Neuron (in vitro differentiated cells): ENCODE data around the gene ATL2.
"Not testable (repeated sequence)": the region's sequence is repeated elsewhere in the genome, so short reads cannot be mapped to it uniquely, and the experiment has no call there.

Experiments used
- H2AFZ ChIP-seq: one replicate; pipeline ENCODE4 v1.6.1; 2013; ENCODE audit warnings: low read depth, mild to moderate bottlenecking, inconsistent platforms, low read length, moderate library complexity
- H3K27me3 ChIP-seq: one replicate; pipeline ENCODE4 v1.6.1; 2013; ENCODE audit warnings: low read length; ENCODE audit not compliant: insufficient read depth
- H3K36me3 ChIP-seq: one replicate; pipeline ENCODE4 v1.6.1; 2013; ENCODE audit warnings: low read length; ENCODE audit not compliant: insufficient read depth
- H3K4me1 ChIP-seq: one replicate; pipeline ENCODE4 v1.6.1; 2013; ENCODE audit warnings: low read length; ENCODE audit not compliant: insufficient read depth
- H3K4me3 ChIP-seq: 2 replicates; pipeline ENCODE4 v1.5.1; 2013; ENCODE audit warnings: mild to moderate bottlenecking, low read length, moderate library complexity
- H3K9me3 ChIP-seq: one replicate; pipeline ENCODE4 v1.6.1; 2013; ENCODE audit warnings: low read length

ATL2 gene

DNA sequence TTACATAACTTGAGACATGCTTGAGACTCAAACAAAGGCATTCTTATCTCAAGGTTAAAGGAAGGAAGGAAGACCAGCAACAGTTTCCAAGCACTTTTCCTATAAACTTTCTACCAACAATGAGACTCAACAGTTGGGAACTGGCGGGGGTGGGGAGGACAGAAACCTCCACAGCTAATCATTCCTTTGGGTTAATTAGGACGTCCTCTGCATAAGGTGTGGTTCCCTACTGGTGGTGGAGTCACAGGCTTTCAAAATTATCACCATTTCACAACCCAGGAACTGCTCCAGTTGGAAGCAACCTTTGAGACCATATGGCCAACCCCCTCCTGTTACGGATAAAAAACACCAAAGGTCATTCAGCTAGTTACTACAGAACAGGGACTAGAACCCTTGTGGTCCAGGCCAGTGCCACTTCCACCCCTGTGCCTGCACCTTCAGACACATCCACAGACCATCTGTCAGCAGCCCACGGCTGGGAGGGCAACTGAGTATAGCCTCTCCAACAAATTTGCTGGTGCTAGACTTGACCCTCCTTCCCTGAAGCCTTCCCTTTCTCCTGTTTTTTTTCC is 30.1 kb upstream of the ATL2 start:
- Histone ChIP-seq H3K27me3 (no peaks in the 10 kb centered on the region), H3K36me3 (no peaks in the 10 kb centered on the region), H2AFZ (no peak overlapping the region), H3K4me1 (peaks cover 8% of the 10 kb centered on the region), H3K4me3 (no peak overlapping the region), H3K9me3 (no peaks in the 10 kb centered on the region)

DNA sequence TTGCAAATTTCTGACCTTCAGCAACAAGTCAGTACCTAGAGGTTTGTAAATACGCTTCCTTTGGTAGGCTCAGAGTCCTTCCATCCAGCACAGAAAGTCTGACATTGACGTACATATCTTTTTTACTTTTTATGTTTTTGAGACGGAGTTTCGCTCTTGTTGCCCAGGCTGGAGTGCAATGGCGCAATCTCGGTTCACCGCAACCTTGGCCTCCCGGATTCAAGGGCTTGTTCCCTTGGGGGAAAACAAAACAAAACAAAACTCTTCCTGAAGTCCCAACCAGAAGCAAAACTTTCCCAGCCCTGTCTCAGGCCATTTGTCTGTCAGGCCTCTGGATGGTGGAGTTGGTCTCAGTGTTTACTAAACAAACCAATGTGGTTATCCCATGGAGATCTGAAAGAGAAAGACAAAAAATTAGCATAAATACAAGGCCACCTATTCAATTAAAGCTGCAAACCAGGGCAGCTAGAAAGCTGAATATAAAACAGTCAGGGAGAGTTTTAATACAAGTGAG is 29.6 kb upstream of the ATL2 start:
- Histone ChIP-seq H3K4me3 (no peak overlapping the region), H3K4me1 (peaks cover 8% of the 10 kb centered on the region), H2AFZ (no peak overlapping the region), H3K9me3 (no peaks in the 10 kb centered on the region), H3K27me3 (no peaks in the 10 kb centered on the region), H3K36me3 (no peaks in the 10 kb centered on the region)

DNA sequence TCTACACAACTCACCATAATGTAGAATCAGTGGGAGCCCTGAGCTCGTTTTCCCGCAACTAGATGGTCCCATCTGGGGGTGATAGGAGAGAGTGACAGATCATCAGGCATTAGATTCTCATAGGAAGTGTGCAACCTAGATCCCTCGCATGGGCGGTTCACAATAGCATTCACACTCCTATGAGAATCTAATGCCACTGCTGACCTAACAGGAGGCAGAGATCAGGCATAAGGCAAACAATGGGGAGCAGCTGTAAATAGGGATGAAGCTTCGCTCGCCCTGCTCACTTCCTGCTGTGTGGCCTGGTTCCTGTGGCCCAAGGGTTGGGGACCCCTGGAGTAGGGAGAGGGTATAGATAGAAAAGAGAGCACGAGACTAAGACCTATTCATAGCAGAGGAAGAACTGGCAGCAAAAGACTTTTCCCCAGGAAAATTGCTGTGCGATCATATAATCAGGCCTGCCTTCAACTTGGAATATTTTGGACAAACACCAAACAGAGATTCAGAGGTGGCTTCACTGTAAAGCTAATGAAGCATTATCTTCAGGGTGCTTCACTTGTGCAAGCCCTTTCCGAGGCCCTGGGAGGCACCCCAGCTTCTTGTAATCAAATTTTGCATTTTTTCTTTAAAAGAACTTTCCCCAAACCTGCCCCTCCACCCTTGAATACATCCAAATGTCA is 29.0 kb upstream of the ATL2 start:
- H3K9me3 ChIP-seq: no peaks in the 10 kb centered on the region
- no peak overlapping the region for H3K4me3 ChIP-seq
- peaks cover 8% of the 10 kb centered on the region for H3K4me1 ChIP-seq
- H3K27me3 ChIP-seq: no peaks in the 10 kb centered on the region
- H2AFZ ChIP-seq: no peak overlapping the region
- H3K36me3 ChIP-seq: no peaks in the 10 kb centered on the region

DNA sequence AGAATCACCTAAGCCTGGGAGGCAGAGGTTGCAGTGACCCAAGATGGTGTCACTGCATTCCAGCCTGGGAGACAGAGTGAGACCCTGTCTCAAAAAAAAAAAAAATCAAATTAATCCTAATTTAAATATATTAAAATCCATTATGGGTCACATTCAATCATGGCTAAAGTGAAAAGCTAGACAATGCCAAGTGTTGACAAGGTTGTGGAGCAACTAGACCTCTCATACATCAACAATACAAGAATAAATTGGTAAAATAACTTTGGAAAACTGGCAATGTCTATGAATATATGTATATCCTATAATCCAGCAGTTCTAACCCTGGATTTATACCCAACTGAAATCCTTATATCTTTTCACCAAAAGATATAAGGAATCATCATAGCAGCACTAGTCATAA is 23.4 kb upstream of the ATL2 start:
- Histone ChIP-seq H3K4me1 (no peaks in the 10 kb centered on the region), H3K9me3 (no peaks in the 10 kb centered on the region), H2AFZ (no peak overlapping the region), H3K27me3 (no peaks in the 10 kb centered on the region), H3K36me3 (no peaks in the 10 kb centered on the region), H3K4me3 (no peak overlapping the region)

DNA sequence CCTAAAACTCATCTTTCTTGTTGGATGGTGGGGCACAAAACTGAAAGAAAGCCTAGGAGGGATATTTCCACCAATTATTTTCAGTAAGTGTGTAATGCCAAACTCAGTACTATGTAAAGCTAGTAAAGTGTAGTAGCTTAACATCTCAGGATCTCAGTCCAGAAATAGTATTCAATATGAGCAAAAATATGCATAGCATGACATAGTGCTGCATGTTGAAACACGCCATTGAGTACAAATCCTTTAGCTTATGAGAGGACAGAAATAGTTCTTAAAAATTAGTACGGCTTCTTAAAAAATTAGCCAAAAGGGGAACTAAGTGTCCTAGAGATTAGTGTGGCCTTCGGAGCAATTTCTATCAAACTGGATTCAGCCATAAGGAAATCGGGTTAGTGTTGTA is 21.7 kb upstream of the ATL2 start:
- no peak overlapping the region for H2AFZ ChIP-seq
- no peaks in the 10 kb centered on the region for H3K27me3 ChIP-seq
- H3K4me3 ChIP-seq: no peak overlapping the region
- no peaks in the 10 kb centered on the region for H3K4me1 ChIP-seq
- no peaks in the 10 kb centered on the region for H3K9me3 ChIP-seq
- H3K36me3 ChIP-seq: no peaks in the 10 kb centered on the region

DNA sequence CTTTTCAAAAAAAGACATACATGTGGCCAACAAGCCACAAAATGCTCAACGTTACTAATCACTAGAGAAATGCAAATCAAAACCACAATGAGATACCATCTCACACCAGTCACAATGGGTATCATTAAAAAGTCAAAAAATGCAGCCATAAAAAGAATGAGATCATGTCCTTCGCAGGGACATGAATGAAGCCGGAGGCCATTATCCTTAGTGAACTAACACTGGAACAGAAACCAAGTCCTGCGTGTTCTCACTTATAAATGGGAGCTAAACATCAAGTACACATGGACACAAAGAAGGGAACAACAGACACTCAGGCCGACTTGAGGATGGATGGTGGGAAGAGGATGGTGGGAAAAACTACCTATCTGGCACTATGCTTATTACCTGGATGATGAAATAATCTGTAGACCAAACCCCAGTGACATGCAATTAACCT is 17.8 kb upstream of the ATL2 start:
- Histone ChIP-seq H3K27me3 (no peaks in the 10 kb centered on the region), H3K4me1 (no peaks in the 10 kb centered on the region), H2AFZ (no peak overlapping the region), H3K9me3 (no peaks in the 10 kb centered on the region), H3K36me3 (no peaks in the 10 kb centered on the region), H3K4me3 (no peak overlapping the region)

DNA sequence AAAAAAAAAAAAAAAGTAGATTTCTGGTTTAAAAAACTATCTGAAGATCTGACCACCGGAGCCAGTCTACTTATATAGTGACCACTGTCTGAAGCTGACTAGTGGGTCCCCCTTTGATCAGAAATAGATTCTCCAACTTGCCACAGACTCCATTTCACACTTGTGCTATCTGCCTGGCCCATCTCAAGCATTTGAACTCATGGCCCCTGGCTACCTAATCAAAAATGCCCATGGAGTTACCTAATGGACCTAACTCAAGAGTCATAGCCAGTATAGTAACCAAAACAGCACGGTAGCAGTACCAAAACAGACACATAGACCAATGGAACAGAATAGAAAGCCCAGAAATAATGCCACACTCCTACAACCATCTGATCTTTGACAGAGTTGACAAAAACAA is 17.0 kb upstream of the ATL2 start:
- Histone ChIP-seq H2AFZ (no peak overlapping the region), H3K36me3 (no peaks in the 10 kb centered on the region), H3K4me1 (no peaks in the 10 kb centered on the region), H3K9me3 (no peaks in the 10 kb centered on the region), H3K27me3 (no peaks in the 10 kb centered on the region), H3K4me3 (no peak overlapping the region)

DNA sequence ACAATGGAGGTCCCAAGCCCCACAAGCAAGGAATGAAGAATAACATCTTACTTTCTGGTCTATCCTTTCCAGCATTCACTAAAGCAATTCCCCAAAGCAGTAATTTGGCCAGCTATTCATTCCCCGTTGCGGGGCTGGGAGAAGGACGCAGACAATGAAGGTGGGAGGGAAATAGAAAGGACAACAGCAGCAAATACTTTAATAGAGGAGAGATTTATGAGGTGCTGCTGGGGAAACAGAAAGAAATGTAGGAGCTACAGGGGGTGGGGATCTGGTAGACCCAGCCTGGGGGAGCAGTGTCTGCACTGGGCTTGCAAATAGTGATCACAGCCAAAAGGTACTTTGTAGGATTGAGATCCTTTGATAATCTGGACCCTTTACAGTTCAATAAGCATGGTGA is 13.9 kb upstream of the ATL2 start:
- Histone ChIP-seq H3K9me3 (no peaks in the 10 kb centered on the region), H3K36me3 (no peaks in the 10 kb centered on the region), H3K27me3 (no peaks in the 10 kb centered on the region), H3K4me3 (no peak overlapping the region), H2AFZ (no peak overlapping the region), H3K4me1 (no peaks in the 10 kb centered on the region)

DNA sequence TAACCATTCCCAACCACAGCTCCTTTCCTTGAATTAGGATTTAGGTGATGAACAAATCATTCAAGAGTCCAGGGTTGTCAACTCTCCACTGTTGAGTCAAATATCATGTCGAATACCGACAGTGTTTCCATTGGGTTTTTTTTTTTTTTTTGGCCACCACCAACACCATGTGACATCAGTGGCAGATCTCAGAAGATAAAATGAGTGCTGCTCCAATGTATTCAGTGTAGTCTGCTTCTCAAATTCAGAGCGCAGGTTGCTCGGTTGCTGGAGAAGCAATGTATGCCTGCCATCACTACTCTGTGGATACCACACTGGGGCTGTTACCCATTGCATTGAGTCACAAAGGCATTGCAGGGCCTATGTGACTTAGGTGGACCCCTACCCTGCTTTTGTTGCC is 10.8 kb upstream of the ATL2 start:
- Histone ChIP-seq H3K27me3 (no peaks in the 10 kb centered on the region), H2AFZ (no peak overlapping the region), H3K36me3 (no peaks in the 10 kb centered on the region), H3K9me3 (no peaks in the 10 kb centered on the region), H3K4me3 (no peak overlapping the region), H3K4me1 (no peaks in the 10 kb centered on the region)

DNA sequence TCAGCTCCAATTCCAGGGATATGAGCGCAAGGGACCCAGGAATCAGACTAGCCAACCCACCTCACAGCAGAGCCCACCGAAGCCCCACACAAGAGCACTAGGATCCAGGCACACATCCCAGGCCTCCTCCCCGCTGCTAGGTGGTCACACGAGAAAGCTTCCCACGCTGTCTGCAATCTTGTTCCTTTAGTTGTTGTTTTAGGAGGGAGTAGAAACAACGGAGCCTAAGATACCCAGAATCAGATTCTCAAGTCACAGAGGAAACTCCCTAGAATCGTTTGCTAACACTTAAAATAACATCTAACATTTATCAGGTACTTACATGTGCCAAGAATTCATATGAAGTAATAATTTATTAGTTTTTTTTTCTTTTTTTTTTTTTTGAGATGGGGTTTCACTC is 9.7 kb upstream of the ATL2 start:
- no peak overlapping the region for H3K4me3 ChIP-seq
- H3K4me1 ChIP-seq: no peaks in the 10 kb centered on the region
- no peaks in the 10 kb centered on the region for H3K36me3 ChIP-seq
- H2AFZ ChIP-seq: no peak overlapping the region
- H3K9me3 ChIP-seq: no peaks in the 10 kb centered on the region
- H3K27me3 ChIP-seq: no peaks in the 10 kb centered on the region

DNA sequence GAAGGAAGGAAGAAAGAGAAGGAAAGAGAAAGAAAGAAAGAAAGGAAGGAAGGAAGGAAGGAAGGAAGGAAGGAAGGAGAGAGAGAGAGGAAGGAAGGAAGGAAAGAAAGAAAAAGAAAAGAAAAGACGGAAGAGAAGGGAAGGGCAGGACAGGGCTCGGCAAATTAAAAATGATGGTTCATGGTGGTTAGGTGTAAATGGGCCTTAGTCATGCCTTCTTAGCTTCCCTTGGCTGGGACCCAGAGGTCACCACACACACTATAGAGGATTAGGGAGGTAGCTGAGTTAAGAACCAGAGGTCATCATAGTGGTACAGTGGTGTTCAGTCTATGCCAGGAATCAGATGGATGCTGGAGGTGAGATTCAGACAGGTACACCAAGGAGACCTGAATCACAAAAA is 9.3 kb upstream of the ATL2 start:
- Histone ChIP-seq H3K4me3 (no peak overlapping the region), H2AFZ (no peak overlapping the region), H3K27me3 (no peaks in the 10 kb centered on the region), H3K9me3 (no peaks in the 10 kb centered on the region), H3K36me3 (no peaks in the 10 kb centered on the region), H3K4me1 (no peaks in the 10 kb centered on the region)

DNA sequence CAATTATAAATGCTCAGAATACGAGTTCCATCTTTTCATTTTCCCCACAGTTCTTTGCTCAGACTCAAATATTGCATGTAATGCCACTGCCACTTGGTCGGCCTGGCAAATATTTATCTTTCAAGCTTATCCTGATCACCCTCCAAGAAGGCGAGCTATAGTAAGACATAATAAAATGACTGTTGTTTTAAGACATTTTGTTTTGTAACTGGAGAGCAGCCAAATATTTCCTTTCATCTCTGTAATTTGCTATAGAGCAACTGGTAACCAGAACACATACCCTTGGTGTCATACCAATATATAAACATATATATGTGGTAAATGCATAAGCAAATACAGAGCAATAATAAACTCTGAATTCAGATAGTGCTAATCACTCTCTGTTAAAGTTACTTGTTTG is 7.3 kb upstream of the ATL2 start:
- Histone ChIP-seq H2AFZ (no peak overlapping the region), H3K4me3 (no peak overlapping the region), H3K27me3 (no peaks in the 10 kb centered on the region), H3K4me1 (no peaks in the 10 kb centered on the region), H3K36me3 (no peaks in the 10 kb centered on the region), H3K9me3 (no peaks in the 10 kb centered on the region)

DNA sequence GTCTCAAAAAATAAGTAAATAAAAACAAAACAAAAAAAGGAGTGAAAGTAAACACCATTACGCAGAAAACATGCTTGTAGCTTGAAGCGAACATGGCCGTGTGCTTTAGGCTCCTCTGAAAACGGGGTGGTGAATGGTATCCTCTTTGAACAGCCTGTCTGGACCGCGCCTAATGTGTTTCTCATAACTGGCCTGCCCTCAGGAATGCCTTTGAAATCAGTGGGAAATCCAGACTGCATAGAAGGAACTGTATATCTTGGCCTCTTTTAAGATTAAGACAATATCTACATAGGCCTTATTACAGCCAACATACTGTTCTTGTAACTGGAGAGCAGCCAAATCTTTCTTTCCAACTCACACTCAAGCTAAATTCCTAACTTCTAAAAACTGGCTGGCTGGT is 6.7 kb upstream of the ATL2 start:
- H3K27me3 ChIP-seq, H3K36me3 ChIP-seq, H3K9me3 ChIP-seq, H3K4me3 ChIP-seq, H2AFZ ChIP-seq, H3K4me1 ChIP-seq: not testable (repeated sequence)
